Measurements from ENCODE around the gene AKAP7.
A peak's percentile ranks its signal among the peaks of the same experiment; 100 is the strongest.

Gene AKAP7

GRCh38 chr6:131103901-131104300 is 31.4 kb upstream of the AKAP7 start:
- in situ Hi-C loops (cut with HindIII; ENCODE audit: low sequenced_read_pairs): no loop called here
- no peak for TF ChIP-seq CTCF (IDR thresholded peaks at IDR 0.05; ENCODE audit: low read depth, low read length)

GRCh38 chr6:131107151-131107550 is 28.1 kb upstream of the AKAP7 start:
- no peak overlapping the region for H3K4me3 ChIP-seq (ENCODE audit: low read depth, low read length)
- TF ChIP-seq CTCF (IDR thresholded peaks at IDR 0.05; ENCODE audit: low read depth, low read length): no peak
- DNase-seq (ENCODE audit: low read depth, low spot score): peak; percentile 62
- in situ Hi-C loops (cut with HindIII; ENCODE audit: low sequenced_read_pairs): no loop called here

More at GRCh38 chr6:131103901-131104300, 31.4 kb upstream of the AKAP7 start:
- DNase-seq (ENCODE audit: low read depth, low spot score): no peak
- no peak overlapping the region for H3K4me3 ChIP-seq (ENCODE audit: low read depth, low read length)

GRCh38 chr6:131112249-131112648 is 23.0 kb upstream of the AKAP7 start:
- no peak for DNase-seq (ENCODE audit: low read depth, low spot score)
- TF ChIP-seq CTCF (IDR thresholded peaks at IDR 0.05; ENCODE audit: low read depth, low read length): no peak
- in situ Hi-C loops (cut with HindIII; ENCODE audit: low sequenced_read_pairs): no loop called here
- H3K4me3 ChIP-seq (ENCODE audit: low read depth, low read length): no peak overlapping the region

GRCh38 chr6:131115651-131116050 is 19.6 kb upstream of the AKAP7 start:
- H3K4me3 ChIP-seq (ENCODE audit: low read depth, low read length): no peak overlapping the region
- in situ Hi-C loops (cut with HindIII; ENCODE audit: low sequenced_read_pairs): no loop called here
- DNase-seq (ENCODE audit: low read depth, low spot score): no peak
- TF ChIP-seq CTCF (IDR thresholded peaks at IDR 0.05; ENCODE audit: low read depth, low read length): no peak

GRCh38 chr6:131116321-131116720 is 18.9 kb upstream of the AKAP7 start:
- H3K4me3 ChIP-seq (ENCODE audit: low read depth, low read length): no peak overlapping the region
- DNase-seq (ENCODE audit: low read depth, low spot score): no peak
- in situ Hi-C loops (cut with HindIII; ENCODE audit: low sequenced_read_pairs): no loop called here
- TF ChIP-seq CTCF (IDR thresholded peaks at IDR 0.05; ENCODE audit: low read depth, low read length): no peak

- in situ Hi-C loops (cut with HindIII; ENCODE audit: low sequenced_read_pairs): no loop called here
Measured at GRCh38 chr6:131116755-131117360, 18.4 kb upstream of the AKAP7 start.

More at GRCh38 chr6:131116755-131117360, 18.4 kb upstream of the AKAP7 start:
- peak; percentile 23 for TF ChIP-seq CTCF (IDR thresholded peaks at IDR 0.05; ENCODE audit: low read depth, low read length)
- peak; percentile 66 for DNase-seq (ENCODE audit: low read depth, low spot score)
- H3K4me3 ChIP-seq (ENCODE audit: low read depth, low read length): no peak overlapping the region
